ENCODE measurements around the gene PRELP. TPM values are rescaled to one million over a fixed set of nuclear protein-coding genes. Genes with fewer than 3 reads are reported as not detected.
"Not testable (repeated sequence)": the region's sequence is repeated elsewhere in the genome, so short reads cannot be mapped to it uniquely, and the experiment has no call there.

Gene PRELP
- total RNA-seq, 1 experiment from 2014 or later, result not detected

- no peak for DNase-seq (ENCODE audit: low read depth)
- in situ Hi-C loops (cut with HindIII; ENCODE audit: low pct_unique_long_range_greater_than_20kb, low sequenced_read_pairs), result no loop called here
Measured at GRCh38 chr1:203451836-203452784, 23.5 kb upstream of the PRELP start.

GRCh38 chr1:203453016-203453415 lies 22.6 kb upstream of the PRELP start:
- in situ Hi-C loops (cut with HindIII; ENCODE audit: low pct_unique_long_range_greater_than_20kb, low sequenced_read_pairs), result no loop called here
- DNase-seq (ENCODE audit: low read depth), result no peak

GRCh38 chr1:203453616-203454015 lies 22.0 kb upstream of the PRELP start:
- DNase-seq (ENCODE audit: low read depth), result no peak
- in situ Hi-C loops (cut with HindIII; ENCODE audit: low pct_unique_long_range_greater_than_20kb, low sequenced_read_pairs), result no loop called here

- in situ Hi-C loops (cut with HindIII; ENCODE audit: low pct_unique_long_range_greater_than_20kb, low sequenced_read_pairs), result no loop called here
- no peak for DNase-seq (ENCODE audit: low read depth)
Measured at GRCh38 chr1:203454986-203455471, 20.6 kb upstream of the PRELP start.

- DNase-seq (ENCODE audit: low read depth), result no peak
- in situ Hi-C loops (cut with HindIII; ENCODE audit: low pct_unique_long_range_greater_than_20kb, low sequenced_read_pairs), result no loop called here
Measured at GRCh38 chr1:203455706-203456105, 19.9 kb upstream of the PRELP start.

- in situ Hi-C loops (cut with HindIII; ENCODE audit: low pct_unique_long_range_greater_than_20kb, low sequenced_read_pairs), result no loop called here
- no peak for DNase-seq (ENCODE audit: low read depth)
Measured at GRCh38 chr1:203456577-203456976, 19.0 kb upstream of the PRELP start.

- in situ Hi-C loops (cut with HindIII; ENCODE audit: low pct_unique_long_range_greater_than_20kb, low sequenced_read_pairs), result no loop called here
- no peak for DNase-seq (ENCODE audit: low read depth)
Measured at GRCh38 chr1:203458078-203458477, 17.5 kb upstream of the PRELP start.

GRCh38 chr1:203459671-203460201 lies 15.9 kb upstream of the PRELP start:
- in situ Hi-C loops (cut with HindIII; ENCODE audit: low pct_unique_long_range_greater_than_20kb, low sequenced_read_pairs), result no loop called here
- DNase-seq (ENCODE audit: low read depth), result no peak

GRCh38 chr1:203461717-203462116 lies 13.9 kb upstream of the PRELP start:
- in situ Hi-C loops (cut with HindIII; ENCODE audit: low pct_unique_long_range_greater_than_20kb, low sequenced_read_pairs), result no loop called here
- DNase-seq (ENCODE audit: low read depth), result no peak

GRCh38 chr1:203462143-203462542 lies 13.5 kb upstream of the PRELP start:
- DNase-seq (ENCODE audit: low read depth), result no peak

GRCh38 chr1:203462878-203463277 lies 12.7 kb upstream of the PRELP start:
- in situ Hi-C loops (cut with HindIII; ENCODE audit: low pct_unique_long_range_greater_than_20kb, low sequenced_read_pairs), result no loop called here
- peak; percentile 34 for DNase-seq (ENCODE audit: low read depth)

More at GRCh38 chr1:203462143-203462542, 13.5 kb upstream of the PRELP start:
- in situ Hi-C loops (cut with HindIII; ENCODE audit: low pct_unique_long_range_greater_than_20kb, low sequenced_read_pairs), result no loop called here

- no peak for DNase-seq (ENCODE audit: low read depth)
Measured at GRCh38 chr1:203463469-203464062, 12.0 kb upstream of the PRELP start.

GRCh38 chr1:203464226-203464625 lies 11.4 kb upstream of the PRELP start:
- in situ Hi-C loops (cut with HindIII; ENCODE audit: low pct_unique_long_range_greater_than_20kb, low sequenced_read_pairs), result no loop called here
- DNase-seq (ENCODE audit: low read depth), result no peak

More at GRCh38 chr1:203463469-203464062, 12.0 kb upstream of the PRELP start:
- in situ Hi-C loops (cut with HindIII; ENCODE audit: low pct_unique_long_range_greater_than_20kb, low sequenced_read_pairs), result no loop called here

GRCh38 chr1:203464743-203465142 lies 10.9 kb upstream of the PRELP start:
- in situ Hi-C loops (cut with HindIII; ENCODE audit: low pct_unique_long_range_greater_than_20kb, low sequenced_read_pairs), result no loop called here

GRCh38 chr1:203465146-203465798 lies 10.3 kb upstream of the PRELP start:
- in situ Hi-C loops (cut with HindIII; ENCODE audit: low pct_unique_long_range_greater_than_20kb, low sequenced_read_pairs), result no loop called here
- DNase-seq (ENCODE audit: low read depth), result no peak

More at GRCh38 chr1:203464743-203465142, 10.9 kb upstream of the PRELP start:
- DNase-seq (ENCODE audit: low read depth), result no peak

- no peak for DNase-seq (ENCODE audit: low read depth)
- in situ Hi-C loops (cut with HindIII; ENCODE audit: low pct_unique_long_range_greater_than_20kb, low sequenced_read_pairs), result no loop called here
Measured at GRCh38 chr1:203465948-203466347, 9.7 kb upstream of the PRELP start.

- DNase-seq (ENCODE audit: low read depth); in situ Hi-C loops (cut with HindIII; ENCODE audit: low pct_unique_long_range_greater_than_20kb, low sequenced_read_pairs): not testable (repeated sequence)
Measured at GRCh38 chr1:203466906-203467549, 8.6 kb upstream of the PRELP start.

- no peak for DNase-seq (ENCODE audit: low read depth)
- in situ Hi-C loops (cut with HindIII; ENCODE audit: low pct_unique_long_range_greater_than_20kb, low sequenced_read_pairs), result no loop called here
Measured at GRCh38 chr1:203467550-203467921, 8.1 kb upstream of the PRELP start.
